Measurements from ENCODE around the gene RC3H2.
"Not testable (repeated sequence)": the region's sequence is repeated elsewhere in the genome, so short reads cannot be mapped to it uniquely, and the experiment has no call there.

The RC3H2 gene

GRCh38 chr9:122846371-122846940, 58.7 kb downstream of the RC3H2 start:
- DNase-seq = no peak

GRCh38 chr9:122845116-122845515, 60.0 kb downstream of the RC3H2 start:
- DNase-seq = no peak

DNA sequence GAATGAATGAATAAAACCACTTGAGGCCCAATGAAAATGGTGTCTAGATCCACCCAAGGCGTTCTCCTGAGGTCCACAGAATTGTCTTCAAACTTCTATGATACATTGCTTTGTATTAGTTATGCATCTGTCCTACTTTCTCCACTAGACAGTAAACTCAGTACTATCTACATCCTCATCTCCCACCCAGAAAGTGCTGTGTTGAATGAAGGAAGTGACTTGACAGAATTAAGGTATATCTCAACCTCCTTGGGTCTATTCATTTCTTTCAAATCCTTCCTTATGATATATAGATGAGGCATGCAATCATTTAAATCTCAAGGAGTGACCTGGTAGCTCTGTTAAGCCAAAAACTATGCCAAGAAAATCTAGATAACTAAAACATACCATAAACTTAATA, 61.0 kb downstream of the RC3H2 start:
- no peak for DNase-seq

DNA sequence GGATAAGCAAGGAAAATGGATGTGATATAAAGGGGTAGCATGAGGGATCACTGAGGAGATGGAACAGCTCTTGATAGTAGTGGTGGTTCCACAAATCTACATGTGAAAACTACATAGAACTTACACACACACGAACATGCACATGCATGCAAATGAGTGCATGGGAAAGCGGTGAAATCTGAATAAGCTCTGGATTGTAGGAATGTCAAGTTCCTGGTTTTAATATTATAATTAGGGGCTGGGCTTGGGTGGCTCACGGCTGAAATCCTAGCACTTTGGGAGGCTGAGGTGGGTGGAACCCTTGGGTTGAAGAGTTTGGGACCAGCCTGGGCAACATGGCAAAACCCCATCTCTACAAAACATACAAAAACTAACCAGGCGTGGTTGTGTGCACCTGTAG, 63.7 kb downstream of the RC3H2 start:
- DNase-seq = no peak

DNA sequence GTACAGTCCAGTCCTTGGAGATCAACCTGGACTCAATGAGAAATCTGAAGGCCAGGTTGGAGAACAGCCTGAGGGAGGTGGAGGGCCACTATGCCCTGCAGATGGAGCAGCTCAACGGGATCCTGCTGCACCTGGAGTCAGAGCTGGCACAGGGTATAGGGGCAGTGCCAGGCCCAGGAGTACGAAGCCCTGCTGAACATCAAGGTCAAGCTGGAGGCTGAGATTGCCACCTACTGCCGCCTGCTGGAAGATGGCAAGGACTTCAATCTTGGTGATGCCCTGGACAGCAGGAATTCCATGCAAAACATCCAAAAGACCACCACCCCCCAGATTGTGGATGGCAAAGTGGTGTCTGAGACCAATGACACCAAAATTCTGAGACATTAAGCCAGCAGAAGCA, 66.7 kb downstream of the RC3H2 start:
- DNase-seq = not testable (repeated sequence)

GRCh38 chr9:122837266-122837850, 67.8 kb downstream of the RC3H2 start:
- no peak for DNase-seq

DNA sequence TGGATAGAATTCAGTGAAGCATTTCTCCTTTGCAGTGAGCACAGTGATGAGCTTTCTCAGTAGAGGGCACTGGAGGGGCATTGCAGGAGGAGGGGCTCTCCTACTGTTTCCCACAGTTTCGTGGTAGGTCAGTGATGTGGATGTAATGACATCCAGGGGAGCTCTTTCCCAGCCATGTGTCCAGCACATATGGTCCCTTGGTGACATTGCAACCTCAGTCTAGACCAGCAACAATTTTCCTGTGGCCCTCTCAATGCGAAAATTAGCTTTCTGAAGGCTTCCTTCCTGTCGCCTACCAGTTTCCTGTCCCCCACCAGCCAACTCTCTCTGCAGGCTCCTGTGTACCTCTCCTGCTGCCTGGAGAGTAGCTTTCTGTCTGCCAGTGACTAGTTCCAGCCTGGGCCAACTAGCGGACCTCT, 69.8 kb downstream of the RC3H2 start:
- no peak for DNase-seq

GRCh38 chr9:122832194-122832593, 73.0 kb downstream of the RC3H2 start:
- DNase-seq = no peak

- not testable (repeated sequence) for DNase-seq
These were observed 76.2 kb downstream of the RC3H2 start for GRCh38 chr9:122828965-122829284.

DNA sequence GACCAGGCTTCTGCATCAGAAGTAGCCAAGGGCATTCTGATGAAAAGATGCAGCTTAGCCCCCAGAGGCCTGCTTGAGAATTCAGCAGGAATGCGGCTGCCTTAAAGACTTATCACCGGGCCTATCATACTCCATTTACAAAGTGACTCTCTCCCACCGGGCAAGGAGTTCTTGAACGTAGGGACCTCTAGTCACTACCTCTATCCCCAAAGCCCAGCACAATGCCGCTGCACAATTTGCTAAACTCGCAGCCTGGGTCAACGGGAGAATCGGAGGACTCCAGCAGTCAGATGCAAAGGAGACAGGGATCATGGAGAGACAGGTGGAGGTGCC, 77.4 kb downstream of the RC3H2 start:
- DNase-seq = peak in 2 of 56 donors; percentile 39 to 40

DNA sequence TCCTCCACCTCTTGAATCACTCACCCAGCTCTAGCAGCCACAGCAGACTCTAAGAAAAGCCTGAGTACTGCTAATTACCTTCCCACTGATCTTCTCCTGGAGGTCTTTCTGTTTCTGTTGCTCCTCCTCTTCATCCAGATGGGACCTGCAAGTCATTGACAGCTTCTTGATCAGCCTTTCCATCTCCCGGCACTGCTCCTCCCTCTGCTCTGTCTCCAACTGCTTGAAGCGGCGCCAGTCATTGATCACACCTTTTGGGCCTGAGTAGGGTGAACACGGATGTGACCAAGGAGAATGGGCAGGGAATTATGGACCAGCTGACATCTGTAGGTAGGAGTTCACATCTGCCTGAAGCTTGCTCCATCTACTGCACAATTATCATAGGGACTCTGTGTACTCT, 82.2 kb downstream of the RC3H2 start:
- no peak for DNase-seq

- no peak for DNase-seq
These were observed 83.1 kb downstream of the RC3H2 start for GRCh38 chr9:122822056-122822455.

GRCh38 chr9:122821278-122821943, 83.7 kb downstream of the RC3H2 start:
- peak in 2 of 56 donors; percentile 16 to 21 for DNase-seq

DNA sequence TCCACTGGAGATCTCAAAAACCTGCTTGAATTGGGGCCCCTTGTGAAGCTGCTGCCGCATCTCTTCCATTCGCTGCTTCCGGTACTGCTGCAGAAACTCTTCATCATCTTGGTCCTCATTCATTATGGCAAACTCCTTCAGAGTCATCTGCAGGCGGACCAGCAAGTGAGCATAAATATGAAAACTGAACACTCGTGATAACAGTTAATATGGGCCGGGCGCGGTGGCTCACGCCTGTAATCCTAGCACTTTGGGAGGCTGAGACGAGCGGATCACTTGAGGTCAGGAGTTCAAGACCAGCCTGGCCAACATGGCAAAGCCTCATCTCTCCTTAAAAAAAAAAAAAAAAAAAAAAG, 84.7 kb downstream of the RC3H2 start:
- no peak for DNase-seq

DNA sequence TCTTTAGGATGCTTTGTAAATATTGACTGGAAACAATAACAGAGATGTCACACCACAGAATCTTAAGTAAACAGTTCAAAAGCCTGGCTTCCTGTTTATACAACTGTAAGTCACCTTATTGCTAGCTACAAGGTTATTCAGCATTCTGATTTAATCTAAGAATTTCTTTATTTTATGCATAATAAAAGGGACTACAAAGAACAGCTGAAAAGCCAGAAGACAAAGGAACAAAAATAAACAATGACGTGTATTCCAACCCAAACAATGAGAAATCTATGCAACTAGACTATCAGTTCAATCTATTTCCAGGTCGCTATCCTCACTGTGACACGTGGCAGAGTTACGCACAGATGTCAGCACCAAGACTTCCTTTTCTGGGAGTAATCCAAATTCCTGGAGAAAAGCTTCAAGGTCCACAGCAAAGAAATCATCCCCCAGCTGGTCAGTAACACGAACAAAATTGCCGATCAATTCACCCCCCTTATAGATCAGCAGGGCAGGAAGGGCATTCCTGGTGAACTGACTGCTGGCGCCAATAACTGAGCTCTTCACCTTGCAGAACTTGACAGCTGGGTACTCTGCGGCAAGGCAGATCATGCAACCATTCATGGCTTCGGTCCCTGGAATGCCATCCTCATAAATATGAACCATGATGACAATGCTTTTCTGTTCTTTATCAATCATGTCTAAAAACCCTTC, 85.2 kb downstream of the RC3H2 start:
- DNase-seq = peak in 2 of 56 donors; percentile 18 to 52

DNA sequence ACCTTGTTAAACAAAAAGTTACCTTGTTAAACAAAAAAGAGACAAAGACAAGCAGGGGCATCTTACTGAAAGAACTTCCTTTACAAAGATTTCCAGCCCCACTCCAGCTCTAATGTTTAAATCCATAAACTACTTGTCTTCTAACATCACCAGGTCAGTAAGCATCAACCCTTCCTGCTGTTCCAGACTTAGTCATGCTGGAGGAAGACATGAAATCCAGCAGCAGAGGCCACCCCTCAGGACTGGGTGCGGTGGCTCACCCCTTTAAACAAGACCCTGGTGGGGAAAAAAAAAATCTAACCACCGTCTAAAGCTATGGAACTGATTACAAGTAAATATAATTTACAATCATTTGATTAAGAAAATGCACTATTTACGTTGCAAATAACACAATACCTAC, 85.8 kb downstream of the RC3H2 start:
- no peak for DNase-seq

DNA sequence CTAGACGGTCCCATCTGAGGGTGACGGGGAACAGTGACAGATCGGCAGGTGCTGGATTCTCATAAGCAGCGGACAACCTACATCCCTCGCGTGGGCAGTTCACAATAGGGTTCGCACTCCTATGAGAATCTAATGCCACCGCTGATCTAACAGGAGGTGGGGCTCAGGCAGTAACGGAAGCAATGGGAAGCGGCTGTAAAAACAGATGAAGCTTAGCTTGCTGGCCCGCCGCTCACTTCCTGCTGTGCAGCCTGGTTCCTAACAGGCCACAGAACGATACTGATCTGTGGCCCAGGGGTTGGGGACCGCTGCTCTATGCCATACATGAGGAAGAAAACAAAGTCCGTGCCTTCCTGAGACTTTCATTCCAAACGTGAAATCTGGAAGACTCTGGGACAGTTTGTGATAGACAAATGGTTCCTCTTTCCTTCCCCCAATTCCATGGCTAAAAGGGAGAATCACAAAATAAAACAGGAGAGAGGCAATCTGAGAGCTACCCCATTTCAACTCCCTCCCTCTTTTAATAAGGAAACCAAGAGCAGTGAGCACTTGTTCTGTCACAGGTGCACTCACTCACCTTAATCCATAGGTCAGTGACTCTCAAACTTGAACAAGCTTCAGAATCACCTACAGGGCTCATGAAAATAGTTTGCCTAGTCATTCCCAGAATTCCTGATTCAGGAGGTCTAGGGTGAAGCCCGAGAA, 88.8 kb downstream of the RC3H2 start:
- peak in 3 of 56 donors; percentile 11 to 22 (median 14) for DNase-seq

DNA sequence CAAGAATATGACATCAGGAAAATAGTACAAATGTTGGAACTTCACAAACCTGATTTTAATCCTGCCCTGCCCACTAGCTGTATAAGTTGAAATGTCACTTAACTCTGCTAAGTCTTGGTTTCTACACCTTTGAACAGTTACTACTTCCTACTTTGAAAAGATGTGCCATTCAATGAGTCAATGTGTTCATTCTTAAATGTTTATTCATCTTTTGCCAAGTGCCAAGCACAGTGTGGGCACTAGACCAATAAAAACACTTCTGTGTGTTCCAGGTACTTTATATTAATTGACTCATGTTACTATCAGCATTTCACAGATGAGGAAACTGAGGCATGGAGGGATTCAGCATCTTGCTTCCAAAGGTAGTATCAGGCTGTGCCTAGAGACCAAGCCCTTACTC, 89.6 kb downstream of the RC3H2 start:
- no peak for DNase-seq

DNA sequence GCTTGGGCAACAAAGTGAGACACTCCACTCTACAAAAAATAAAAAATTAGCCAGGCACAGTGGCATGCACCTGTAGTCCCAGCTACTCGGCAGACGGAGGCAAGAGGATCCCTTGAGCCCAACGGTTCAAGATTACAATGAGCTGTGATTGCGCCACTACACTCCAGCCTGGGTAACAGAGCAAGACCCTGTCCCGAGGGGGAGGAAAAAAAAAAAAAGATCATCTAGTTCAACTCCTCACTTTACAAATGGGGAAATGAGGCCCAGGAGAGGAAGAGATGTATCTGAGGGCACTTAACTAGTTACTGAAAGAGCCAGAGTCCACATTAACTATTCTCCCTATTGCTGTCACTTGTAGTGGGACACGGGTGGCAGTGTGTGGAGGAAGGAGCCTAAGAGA, 90.6 kb downstream of the RC3H2 start:
- no peak for DNase-seq

DNA sequence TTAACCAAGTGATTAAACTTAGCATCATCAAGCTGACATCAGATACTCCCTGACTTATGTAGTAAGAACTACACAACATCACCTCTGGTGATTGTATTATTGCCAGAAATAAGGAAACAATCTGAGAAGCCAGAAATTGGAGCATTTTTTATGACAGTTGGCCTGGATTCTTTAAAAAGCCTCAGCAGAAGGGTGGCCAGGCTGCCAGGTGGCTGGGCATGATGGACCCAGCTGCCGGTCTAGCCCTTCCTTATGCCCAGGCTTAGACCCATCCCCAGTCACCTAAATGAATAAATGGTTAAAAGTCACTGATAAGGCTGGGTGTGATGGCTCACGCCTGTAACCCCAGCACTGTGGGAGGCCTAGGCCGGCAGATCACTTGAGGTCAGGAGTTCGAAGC, 92.4 kb downstream of the RC3H2 start:
- no peak for DNase-seq

DNA sequence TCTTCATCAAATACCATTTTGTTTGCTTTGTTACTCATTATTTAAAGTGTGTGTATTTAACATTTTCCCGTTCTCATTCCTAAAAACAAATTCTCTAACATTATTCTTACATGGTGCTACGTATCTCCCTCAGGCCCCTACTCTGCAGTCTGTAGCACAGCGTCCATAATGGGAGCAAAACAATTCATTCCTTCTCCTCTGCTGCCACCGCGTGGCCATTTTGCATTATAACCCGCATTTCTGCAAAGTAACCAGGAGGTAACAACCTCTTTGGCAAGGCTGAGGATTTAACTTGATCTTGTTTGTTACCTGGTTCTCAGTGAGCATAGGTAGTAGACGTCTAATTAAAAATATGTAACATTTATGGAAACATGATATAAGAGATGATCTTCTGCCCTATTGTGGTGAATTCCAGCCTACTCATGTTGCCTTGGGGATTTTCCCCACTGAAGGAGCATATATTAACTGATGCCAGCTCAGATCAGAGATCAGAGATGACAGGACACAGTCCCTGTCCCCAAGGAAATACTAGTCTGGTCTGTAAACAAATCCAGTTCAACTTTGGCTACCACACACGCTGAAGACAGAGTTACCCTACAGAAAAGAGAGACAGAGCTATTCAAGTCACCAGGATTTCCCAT, 94.7 kb downstream of the RC3H2 start:
- DNase-seq = peak in 52 of 56 donors; percentile 3 to 85 (median 51)

DNA sequence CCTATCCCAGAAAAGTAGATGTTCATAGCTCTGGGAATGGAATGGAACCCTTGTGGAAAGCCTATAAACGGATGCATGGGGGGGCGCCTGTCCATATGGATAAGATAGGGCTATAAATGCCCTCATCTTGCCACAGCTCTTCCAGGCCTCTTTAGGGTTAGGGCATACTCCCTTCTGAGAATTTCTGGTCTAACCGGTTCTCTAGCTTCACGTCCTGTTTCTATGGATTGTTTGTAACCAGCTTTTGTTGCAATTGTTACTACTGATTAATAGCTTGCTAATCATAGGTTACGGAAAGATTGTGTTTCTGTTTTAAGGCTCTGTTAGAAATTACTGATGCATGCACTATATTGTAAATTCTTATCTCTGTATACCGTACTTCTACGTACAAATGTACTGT, 95.9 kb downstream of the RC3H2 start:
- DNase-seq = not testable (repeated sequence)

All from amygdala (tissue), 56 donors.